CD1c-positive myeloid dendritic cell (primary cell): ENCODE results near the gene PI4K2B.
A peak's percentile ranks its signal among the peaks of the same experiment; 100 is the strongest.
"Not testable (repeated sequence)": the region's sequence is repeated elsewhere in the genome, so short reads cannot be mapped to it uniquely, and the experiment has no call there.

Source experiments
- DNase-seq: peaks from one replicate; pipeline ENCODE4 v3.0.0-alpha.2; 2016; ENCODE audit errors: extremely low spot score

Gene PI4K2B

DNA sequence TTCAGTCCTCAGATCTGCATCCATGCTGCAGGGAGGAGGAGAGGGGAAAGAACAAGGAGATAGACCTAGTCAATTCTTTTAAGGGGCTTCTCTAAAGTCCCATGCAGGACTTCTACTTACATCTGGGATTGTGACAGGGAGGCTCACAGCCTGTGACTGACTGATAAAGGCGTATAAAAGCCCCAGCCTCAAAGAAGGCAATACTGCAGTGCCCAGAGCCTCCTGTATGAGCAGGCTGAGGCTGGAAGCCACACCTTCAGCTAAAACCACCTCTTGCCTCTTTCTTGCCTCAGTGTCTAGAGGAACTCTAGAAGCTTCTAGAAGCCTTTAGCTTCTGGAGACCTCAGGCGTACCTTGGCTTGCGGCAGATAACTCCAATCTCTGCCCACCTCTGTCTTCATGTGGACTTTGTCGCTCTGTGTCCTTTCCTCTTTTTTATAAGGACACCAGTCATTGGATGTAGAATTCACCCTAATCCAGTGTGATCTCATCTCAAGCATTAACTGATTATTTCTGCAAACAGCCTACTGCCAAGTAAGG, 72.8 kb downstream of the PI4K2B start:
- no peak for DNase-seq

DNA sequence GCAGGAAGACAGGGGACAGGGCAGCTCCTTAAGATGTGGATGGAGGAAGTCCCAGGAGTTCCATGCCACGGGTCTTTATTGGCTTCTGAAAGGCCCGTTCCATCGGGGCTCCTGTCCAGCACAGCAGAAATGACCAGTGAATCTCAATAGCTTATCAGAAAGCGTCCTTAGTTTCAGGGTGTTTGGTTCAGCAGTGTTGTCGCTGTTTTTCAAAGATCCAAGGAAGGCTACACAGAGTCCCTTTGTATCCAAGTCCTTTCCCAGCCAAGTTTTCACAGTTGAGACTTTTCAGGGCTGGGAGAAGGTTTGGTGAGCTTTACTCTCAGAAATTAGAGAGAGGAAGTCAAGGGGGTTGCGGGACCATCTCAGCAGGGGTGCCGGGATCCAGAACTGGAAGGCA, 73.8 kb downstream of the PI4K2B start:
- DNase-seq = no peak

DNA sequence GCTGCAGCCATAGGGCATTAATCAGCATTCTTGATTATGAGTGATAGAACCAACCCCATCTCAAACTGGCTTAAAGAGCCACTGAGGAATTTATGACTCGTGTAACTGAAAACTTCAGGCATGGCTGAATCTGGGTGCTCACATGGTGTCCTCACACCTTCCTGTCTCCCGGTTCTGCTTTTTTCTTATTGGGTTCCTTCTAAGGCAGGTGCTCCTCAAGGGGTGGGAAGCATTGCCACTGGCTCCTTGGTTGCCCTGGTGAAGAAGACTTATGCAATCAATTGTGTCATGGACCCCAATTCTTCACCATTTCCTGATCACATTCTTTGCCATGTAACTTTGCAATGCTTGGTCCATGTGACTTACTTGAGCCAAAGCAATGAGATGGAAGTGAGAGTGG, 74.5 kb downstream of the PI4K2B start:
- DNase-seq = no peak

DNA sequence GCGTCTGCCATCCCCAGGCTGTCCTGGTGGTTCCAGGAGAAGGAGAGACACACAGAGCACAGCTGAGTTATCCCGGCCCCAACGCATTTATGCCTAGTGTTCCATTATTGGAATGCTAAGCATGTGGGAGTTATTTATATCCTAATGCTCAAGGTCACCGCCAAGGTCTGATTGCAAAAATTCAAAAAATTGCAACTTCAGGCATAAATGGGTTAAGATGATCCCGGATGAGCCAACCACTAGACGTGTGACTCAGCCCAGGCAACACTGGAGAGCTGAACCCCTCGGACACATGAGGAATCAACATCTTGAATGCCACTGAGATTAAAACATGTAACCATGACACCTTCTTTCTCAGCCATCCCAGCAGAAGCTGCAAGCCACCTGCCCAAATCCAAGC, 74.9 kb downstream of the PI4K2B start:
- DNase-seq = no peak

DNA sequence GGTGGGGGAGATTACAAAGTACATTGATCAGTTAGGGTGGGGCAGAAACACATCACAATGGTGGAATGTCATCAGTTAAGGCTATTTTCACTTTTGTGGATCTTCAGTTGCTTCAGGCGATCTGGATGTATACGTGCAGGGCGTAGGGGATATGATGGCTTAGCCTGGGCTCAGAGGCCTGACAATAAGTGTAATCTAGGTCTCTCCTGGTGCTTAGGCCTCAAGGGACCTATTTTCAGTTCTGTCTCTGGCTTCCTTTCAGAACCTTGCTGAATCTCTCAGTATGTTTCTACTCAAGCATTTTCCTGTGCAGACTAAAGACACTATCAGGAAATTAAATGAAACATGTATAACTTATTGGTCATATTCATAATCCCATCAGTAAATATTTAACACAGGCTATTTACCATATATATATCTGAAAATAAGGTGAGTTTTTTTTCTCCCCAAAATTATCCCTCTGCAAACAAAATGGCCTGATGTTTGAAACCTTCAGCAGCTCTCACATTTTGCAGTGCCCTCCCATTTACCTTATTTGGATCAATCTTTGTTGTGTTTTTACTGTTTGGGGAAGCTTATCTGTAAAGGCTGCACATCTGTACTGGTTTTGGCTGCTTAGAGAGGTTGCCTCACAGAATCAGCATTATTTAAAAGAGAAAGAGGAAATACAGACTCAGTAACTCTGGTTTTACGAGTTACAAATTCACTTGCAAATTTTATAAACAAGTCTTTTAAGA, 76.4 kb downstream of the PI4K2B start:
- DNase-seq = peak; percentile 27

DNA sequence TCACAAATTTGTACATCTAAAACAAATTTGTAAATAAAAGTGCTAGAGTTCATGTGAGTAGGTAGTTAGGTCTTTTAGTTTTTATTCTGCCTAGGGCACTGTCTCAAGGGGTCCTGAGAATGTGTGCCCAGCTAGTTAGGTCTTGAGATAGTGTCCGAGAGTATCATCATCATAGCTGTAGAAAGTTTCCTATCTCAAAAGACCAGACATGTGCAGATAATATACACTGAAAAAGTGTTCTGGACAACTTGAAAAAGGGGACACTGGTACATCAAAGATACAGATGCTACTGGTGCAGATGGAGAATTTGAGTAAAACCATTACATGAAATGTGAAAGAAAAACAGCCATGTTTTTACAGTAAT, 77.0 kb downstream of the PI4K2B start:
- no peak for DNase-seq

DNA sequence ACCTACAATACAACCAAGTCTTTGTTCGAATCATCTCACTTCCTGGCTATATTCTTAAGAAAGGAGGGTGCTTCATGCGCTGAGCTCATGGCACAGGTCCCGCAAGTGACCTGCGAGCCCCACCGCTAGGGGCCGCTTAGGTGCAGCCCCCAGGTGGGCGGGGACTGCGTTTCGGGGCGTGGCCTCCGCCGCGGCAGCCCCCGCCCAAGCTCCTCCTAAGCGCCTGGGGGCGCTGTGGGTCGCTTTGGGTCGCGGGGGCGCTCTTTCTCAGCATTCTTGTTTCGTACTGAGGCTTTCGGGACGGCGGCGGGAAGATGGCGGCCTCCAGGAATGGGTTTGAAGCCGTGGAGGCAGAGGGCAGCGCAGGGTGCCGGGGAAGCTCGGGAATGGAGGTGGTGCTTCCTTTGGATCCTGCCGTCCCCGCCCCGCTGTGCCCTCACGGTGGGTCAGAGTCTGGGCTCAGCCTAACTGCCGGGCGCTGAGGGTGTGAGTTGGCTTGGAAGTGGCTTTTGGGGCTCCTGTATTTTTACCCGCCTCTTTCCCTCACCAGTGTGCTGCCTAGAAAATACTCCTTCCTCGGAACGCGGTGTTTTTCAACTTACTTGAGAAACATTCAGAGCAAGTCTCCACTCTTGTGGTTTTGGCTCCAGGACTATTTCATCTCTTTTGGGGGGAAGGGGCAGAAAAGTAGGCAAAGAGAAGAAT, 78.8 kb downstream of the PI4K2B start, which contains the start of gene ZCCHC4:
Gene ZCCHC4, plus strand, starts transcription at position 279 of the 705 bp plus-strand sequence. Its CDS starts 36 bp downstream, at position 315.
- DNase-seq = peak; percentile 98

DNA sequence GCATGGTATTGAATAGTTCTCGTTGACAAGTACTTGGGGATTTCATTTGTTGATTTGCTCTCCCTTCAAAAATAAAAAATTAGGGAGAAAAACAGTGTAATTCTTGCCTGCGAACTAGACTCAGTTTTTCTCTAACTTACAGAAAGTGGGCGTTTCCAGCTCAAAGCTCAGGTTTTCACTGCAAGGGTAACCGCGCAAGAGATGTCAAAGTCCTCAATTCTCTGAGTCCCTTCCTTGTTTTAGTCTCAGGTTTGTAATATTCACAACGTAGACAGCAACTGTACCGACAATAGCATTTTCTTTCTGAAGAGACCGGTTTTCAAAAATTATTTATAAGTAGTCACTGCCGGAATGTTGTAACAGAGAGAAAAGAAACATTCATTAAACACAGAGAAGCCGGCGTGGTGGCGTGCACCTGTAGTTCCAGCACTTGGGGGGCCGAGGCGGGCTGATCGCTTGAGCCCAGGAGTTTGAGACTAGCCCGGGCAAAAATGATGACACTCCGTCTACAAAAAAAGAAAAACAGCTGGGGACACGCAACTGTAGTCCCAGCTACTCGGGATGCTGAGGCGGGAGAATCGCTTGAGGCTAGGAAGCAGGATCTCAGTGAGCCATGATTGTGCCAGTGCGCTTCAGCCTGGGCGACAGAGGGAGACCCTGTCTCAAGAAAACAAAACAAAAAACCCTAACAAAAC, 79.5 kb downstream of the PI4K2B start:
- peak; percentile 13 for DNase-seq

DNA sequence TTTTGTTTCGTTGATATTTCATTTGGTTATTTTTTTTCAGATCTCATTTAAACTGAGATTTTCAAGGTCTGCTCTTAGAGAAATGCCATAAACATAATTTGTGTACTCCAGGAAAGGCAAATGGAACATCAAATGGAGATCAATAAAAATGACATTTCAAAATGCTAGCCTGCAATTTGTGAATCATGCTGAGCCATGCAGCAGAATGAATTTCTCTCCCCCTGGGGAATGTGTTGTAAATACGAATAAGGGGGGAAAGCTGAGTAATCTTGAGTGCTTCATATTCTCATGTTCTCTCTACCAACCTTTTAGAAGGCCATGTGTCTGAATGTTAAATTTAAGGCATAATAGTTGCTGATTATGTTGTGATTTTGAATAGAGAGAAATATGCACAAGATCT, 86.5 kb downstream of the PI4K2B start:
- no peak for DNase-seq

DNA sequence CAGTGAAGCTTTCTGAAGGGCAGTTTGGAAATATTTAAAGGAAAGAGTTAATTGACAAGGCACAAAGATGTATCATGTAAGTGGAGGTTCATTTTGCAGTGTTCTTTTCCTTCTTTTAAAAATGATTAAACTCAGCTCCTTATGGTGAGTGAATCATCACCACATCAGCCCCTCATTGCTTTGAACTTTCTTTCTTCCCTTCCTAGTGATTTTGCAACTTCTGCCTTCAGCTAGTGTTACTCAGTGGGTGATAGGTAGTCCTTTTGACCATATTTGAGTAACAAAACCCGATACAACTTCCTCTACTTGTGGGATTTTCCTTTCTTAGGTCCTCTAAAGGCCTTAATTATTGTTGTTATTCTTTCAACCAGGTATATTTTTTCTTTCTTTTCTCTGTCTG, 86.9 kb downstream of the PI4K2B start:
- DNase-seq = peak; percentile 66

DNA sequence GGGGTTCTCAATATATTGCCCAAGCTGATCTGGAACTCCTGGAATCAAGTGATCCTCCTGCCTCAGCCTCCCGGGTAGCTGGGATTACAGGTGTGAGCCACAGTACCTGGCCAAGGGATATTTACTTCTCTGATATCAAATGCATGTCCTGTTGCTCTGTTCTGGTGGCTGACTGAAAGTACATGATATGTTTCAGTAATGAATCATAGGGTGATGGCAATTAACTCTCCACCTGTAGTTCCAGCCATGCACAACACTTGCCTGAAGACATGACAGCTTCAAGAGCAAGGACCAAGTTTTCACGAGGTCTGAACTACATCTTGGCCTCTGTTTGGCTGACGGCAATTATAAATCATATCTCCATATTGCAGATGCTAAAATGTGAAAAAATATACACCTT, 87.9 kb downstream of the PI4K2B start:
- no peak for DNase-seq

DNA sequence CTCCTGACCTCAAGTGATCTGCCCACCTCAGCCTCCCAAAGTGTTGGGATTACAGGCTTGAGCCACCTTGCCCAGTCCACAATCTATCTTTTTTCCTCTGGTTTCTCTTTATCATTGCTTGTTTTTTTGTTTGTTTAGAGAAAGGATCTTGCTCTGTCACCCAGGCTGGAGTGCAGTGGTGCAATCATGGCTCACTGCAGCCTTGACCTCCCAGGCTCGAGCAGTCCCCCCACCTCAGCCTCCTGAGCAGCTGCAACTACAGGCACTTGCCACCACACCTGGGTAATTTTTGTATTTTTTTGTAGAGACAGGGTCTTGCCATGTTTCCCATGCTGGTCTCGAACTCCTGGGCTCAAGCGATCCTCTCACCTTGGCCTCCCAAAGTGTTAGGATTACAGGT, 94.6 kb downstream of the PI4K2B start:
- DNase-seq = not testable (repeated sequence)
